ENCODE results near the gene COLEC11.

COLEC11 gene

GRCh38 chr2:3679180-3679579 is 84.3 kb downstream of the COLEC11 start:
- no peak for DNase-seq

- no peak for DNase-seq
Measured at GRCh38 chr2:3679616-3680393, 84.9 kb downstream of the COLEC11 start.

GRCh38 chr2:3680548-3681345 is 85.8 kb downstream of the COLEC11 start:
- DNase-seq: no peak

- no peak for DNase-seq
Measured at GRCh38 chr2:3681625-3682024, 86.7 kb downstream of the COLEC11 start.

GRCh38 chr2:3682811-3683210 is 87.9 kb downstream of the COLEC11 start:
- DNase-seq: no peak

- DNase-seq: no peak
Measured at GRCh38 chr2:3683748-3684454, 89.0 kb downstream of the COLEC11 start.

- no peak for DNase-seq
Measured at GRCh38 chr2:3689998-3690748, 95.3 kb downstream of the COLEC11 start.

- no peak for DNase-seq
Measured at GRCh38 chr2:3692375-3692774, 97.5 kb downstream of the COLEC11 start.
